Measurements from ENCODE around the gene SNRPA1. TPM values are rescaled to one million over a fixed set of nuclear protein-coding genes. Genes with fewer than 3 reads are reported as not detected.
A peak's percentile ranks its signal among the peaks of the same experiment; 100 is the strongest.

The SNRPA1 gene
- total RNA-seq, 2 donors from 2014 or later, result 166 to 206 TPM

GRCh38 chr15:101273534-101273933, 21.5 kb downstream of the SNRPA1 start:
- H3K4me1 Mint-ChIP-seq, result peaks cover 13% of the 10 kb centered on the region
- no peaks in the 10 kb centered on the region for H3K27me3 Mint-ChIP-seq
- no peak for DNase-seq
- ATAC-seq, result no peak
- no peaks in the 10 kb centered on the region for H3K9me3 ChIP-seq (ENCODE audit: control insufficient read depth, low read length, poor library complexity, severe bottlenecking)
- H3K27ac Mint-ChIP-seq, result peak overlapping the region; percentile 81
- peak overlapping the region; percentile 19 for H3K4me3 Mint-ChIP-seq
- peaks cover 17% of the 10 kb centered on the region for H3K36me3 Mint-ChIP-seq (ENCODE audit: low read depth)

GRCh38 chr15:101272584-101272983, 22.5 kb downstream of the SNRPA1 start:
- Mint-ChIP-seq H3K4me1 (peaks cover 11% of the 10 kb centered on the region), H3K27ac (no peak overlapping the region), H3K4me3 (no peak overlapping the region), H3K36me3 (ENCODE audit: low read depth) (peaks cover 17% of the 10 kb centered on the region), H3K27me3 (no peaks in the 10 kb centered on the region)
- DNase-seq (no peak), ATAC-seq (no peak)
- H3K9me3 ChIP-seq (ENCODE audit: control insufficient read depth, low read length, poor library complexity, severe bottlenecking), result no peaks in the 10 kb centered on the region

DNA sequence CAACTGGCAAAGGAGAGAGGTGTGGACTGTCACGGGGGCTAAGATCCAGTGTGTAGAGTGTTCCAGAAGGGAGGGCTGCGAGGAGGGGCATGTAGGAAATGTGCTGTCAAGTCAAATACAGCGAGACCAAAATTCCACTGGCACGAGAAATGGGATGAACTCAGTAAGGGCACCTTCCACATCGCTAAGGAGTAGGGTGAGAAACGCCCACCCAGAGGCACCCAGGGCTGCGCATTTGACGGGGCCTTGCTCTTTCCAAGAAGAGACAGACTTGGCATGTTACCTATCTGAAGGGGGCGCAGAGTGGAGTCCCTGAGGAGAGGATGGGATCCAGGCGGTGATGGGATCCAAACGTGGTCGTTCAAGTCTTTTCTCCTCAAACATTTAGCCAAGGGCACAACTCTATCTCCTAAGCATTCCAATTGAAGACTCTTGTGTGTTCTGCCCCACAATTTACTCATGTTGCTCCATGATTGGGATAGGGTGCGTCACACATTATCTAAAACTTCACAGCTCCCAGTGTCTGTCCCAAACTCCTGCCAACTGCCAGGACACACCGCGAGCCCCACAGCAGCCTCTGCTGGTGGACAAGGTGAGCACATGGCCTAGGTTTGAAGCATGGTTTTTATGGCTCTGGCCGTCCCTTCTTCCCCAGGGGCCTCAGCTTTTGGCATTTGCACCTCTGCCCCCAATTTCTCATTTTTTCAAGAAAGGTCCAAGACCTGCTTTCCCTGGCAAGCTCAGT, 25.4 kb downstream of the SNRPA1 start:
- peak overlapping the region; percentile 74 for H3K27ac Mint-ChIP-seq
- no peak for ATAC-seq
- no peaks in the 10 kb centered on the region for H3K9me3 ChIP-seq (ENCODE audit: control insufficient read depth, low read length, poor library complexity, severe bottlenecking)
- no peak for DNase-seq
- peaks cover 8% of the 10 kb centered on the region for H3K4me1 Mint-ChIP-seq
- no peak overlapping the region for H3K4me3 Mint-ChIP-seq
- H3K27me3 Mint-ChIP-seq, result no peaks in the 10 kb centered on the region
- H3K36me3 Mint-ChIP-seq (ENCODE audit: low read depth), result peaks cover 15% of the 10 kb centered on the region

- Mint-ChIP-seq H3K27me3 (no peaks in the 10 kb centered on the region), H3K36me3 (ENCODE audit: low read depth) (peaks cover 10% of the 10 kb centered on the region), H3K27ac (no peak overlapping the region), H3K4me1 (peaks cover 5% of the 10 kb centered on the region), H3K4me3 (peak overlapping the region; percentile 64)
- no peak for ATAC-seq
- no peaks in the 10 kb centered on the region for H3K9me3 ChIP-seq (ENCODE audit: control insufficient read depth, low read length, poor library complexity, severe bottlenecking)
- no peak for DNase-seq
These were observed 27.5 kb downstream of the SNRPA1 start for GRCh38 chr15:101267320-101268104.

DNA sequence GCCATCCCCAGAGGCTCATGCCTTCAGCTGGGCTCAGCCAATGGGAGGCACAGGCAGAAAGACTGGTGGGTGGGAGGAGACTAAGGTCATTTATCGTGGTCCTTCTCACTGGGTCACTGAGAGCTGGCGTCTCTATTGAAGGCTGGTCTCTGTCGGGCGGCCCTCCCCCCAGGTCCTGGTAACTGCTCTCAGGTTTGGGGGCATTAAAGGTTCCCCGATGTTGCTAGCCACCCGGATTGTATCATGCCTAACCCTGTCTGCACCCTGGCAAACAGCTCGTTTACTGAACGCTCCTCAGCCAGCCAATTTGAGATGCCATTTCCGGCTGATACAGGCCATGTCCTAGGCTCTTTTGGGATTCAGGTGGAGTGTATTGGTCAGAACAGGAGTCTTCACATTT, 28.3 kb downstream of the SNRPA1 start:
- H3K4me1 Mint-ChIP-seq, result peaks cover 5% of the 10 kb centered on the region
- H3K9me3 ChIP-seq (ENCODE audit: control insufficient read depth, low read length, poor library complexity, severe bottlenecking), result no peaks in the 10 kb centered on the region
- no peaks in the 10 kb centered on the region for H3K27me3 Mint-ChIP-seq
- no peak overlapping the region for H3K27ac Mint-ChIP-seq
- ATAC-seq (no peak), DNase-seq (no peak)
- H3K4me3 Mint-ChIP-seq, result no peak overlapping the region
- peaks cover 10% of the 10 kb centered on the region for H3K36me3 Mint-ChIP-seq (ENCODE audit: low read depth)

GRCh38 chr15:101266034-101266433, 29.0 kb downstream of the SNRPA1 start:
- no peak overlapping the region for H3K27ac Mint-ChIP-seq
- DNase-seq (no peak), ATAC-seq (no peak)
- no peaks in the 10 kb centered on the region for H3K27me3 Mint-ChIP-seq
- H3K36me3 Mint-ChIP-seq (ENCODE audit: low read depth), result peaks cover 10% of the 10 kb centered on the region
- H3K9me3 ChIP-seq (ENCODE audit: control insufficient read depth, low read length, poor library complexity, severe bottlenecking), result no peaks in the 10 kb centered on the region
- peaks cover 5% of the 10 kb centered on the region for H3K4me1 Mint-ChIP-seq
- H3K4me3 Mint-ChIP-seq, result no peak overlapping the region

- H3K27ac Mint-ChIP-seq, result no peak overlapping the region
- no peak for DNase-seq
- H3K4me1 Mint-ChIP-seq, result peaks cover 5% of the 10 kb centered on the region
- peaks cover 5% of the 10 kb centered on the region for H3K27me3 Mint-ChIP-seq
- no peak overlapping the region for H3K4me3 Mint-ChIP-seq
- ATAC-seq, result no peak
- no peaks in the 10 kb centered on the region for H3K9me3 ChIP-seq (ENCODE audit: control insufficient read depth, low read length, poor library complexity, severe bottlenecking)
- peaks cover 10% of the 10 kb centered on the region for H3K36me3 Mint-ChIP-seq (ENCODE audit: low read depth)
These were observed 30.0 kb downstream of the SNRPA1 start for GRCh38 chr15:101264911-101265641.

- no peak for ATAC-seq
- Mint-ChIP-seq H3K4me3 (no peak overlapping the region), H3K4me1 (peaks cover 2% of the 10 kb centered on the region), H3K36me3 (ENCODE audit: low read depth) (peaks cover 4% of the 10 kb centered on the region), H3K27ac (no peak overlapping the region), H3K27me3 (peaks cover 16% of the 10 kb centered on the region)
- no peaks in the 10 kb centered on the region for H3K9me3 ChIP-seq (ENCODE audit: control insufficient read depth, low read length, poor library complexity, severe bottlenecking)
- no peak for DNase-seq
These were observed 31.0 kb downstream of the SNRPA1 start for GRCh38 chr15:101264011-101264410.

DNA sequence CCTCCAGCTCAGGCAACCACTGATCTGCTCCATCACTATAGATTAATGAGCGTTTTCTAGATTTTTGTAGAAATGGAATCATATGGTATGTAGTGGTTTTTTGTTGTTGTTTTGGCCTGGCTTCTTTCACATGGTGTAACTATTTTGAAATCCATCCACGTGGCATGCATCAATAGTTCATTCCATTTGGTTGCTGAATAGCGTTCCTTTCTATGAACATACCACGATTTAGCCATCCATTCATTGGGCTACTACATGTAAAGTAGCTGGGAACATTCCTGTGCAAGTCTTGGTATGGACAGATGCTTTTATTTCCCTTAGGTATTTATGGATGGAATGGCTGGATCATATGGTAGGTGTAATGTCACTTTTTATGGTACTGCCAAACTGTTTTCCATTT, 32.5 kb downstream of the SNRPA1 start:
- Mint-ChIP-seq H3K36me3 (ENCODE audit: low read depth) (peaks cover 3% of the 10 kb centered on the region), H3K27me3 (peaks cover 27% of the 10 kb centered on the region), H3K4me3 (no peak overlapping the region), H3K4me1 (peaks cover 6% of the 10 kb centered on the region), H3K27ac (no peak overlapping the region)
- no peaks in the 10 kb centered on the region for H3K9me3 ChIP-seq (ENCODE audit: control insufficient read depth, low read length, poor library complexity, severe bottlenecking)
- DNase-seq (no peak), ATAC-seq (no peak)

DNA sequence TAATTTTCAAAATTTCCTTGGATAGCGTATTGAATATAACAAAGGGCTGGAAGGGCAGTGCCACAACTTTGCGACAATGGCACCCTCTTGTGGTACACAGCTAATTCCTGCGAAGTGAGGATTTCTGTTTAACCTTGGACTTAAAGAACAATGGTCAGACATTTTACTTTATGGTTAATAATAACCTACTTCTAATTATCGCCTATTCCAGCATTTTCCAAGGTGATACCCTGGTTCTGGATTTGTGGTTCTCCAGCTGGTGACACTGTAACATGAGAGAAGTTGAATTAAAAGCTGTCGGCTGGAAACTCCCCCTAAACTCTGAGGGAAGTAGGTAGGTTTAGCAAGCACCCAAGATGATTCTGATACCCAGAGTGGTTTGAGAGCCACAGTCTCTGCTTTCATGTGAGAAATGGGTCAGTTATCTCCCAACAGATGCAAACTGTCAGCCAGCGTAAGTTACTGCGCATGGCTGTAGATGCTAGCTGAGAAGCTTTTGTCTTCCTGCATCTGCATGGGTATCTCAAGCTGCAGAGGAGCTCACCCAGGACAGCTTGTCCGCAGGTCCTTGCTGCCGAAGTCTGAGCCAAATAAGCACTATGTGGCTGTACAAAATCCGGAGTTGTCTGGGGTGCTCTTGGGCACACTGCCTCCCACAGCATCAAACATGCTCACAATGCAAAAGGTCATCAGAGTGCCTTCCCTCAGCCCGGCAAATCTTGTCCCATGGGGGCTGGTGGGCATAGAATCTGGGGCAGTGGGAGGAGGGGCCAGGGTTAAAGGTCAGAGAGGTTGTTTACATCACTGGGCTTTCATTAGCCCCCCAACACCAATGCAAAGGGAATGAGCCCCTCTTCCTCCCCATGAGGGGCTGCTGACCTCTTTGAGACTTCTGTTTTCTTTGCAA, 36.6 kb downstream of the SNRPA1 start:
- Mint-ChIP-seq H3K4me3 (no peak overlapping the region), H3K36me3 (ENCODE audit: low read depth) (peaks cover 3% of the 10 kb centered on the region), H3K4me1 (peaks cover 8% of the 10 kb centered on the region), H3K27ac (no peak overlapping the region), H3K27me3 (peaks cover 27% of the 10 kb centered on the region)
- peak in 2 of 3 donors; percentile 22 to 39 for DNase-seq
- H3K9me3 ChIP-seq (ENCODE audit: control insufficient read depth, low read length, poor library complexity, severe bottlenecking), result no peaks in the 10 kb centered on the region
- ATAC-seq, result peak; percentile 74

DNA sequence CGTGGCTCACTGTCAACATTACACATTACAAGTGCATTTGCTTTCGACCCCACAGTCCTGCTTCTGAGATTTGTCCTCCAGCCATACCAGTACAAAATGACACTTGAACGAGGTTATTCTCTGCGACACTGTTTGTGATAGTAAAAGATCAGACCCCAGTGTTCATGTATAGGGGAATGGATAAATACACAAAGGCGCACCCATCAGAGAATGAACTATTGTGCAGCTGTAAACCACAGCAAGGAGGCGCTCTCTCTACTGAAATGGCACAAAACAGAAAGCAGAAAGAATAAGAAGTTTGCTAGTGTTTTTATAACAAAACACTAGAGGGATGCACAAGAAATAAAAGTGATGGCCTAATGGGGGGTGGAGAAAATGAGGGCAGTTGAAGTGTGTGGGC, 38.3 kb downstream of the SNRPA1 start:
- Mint-ChIP-seq H3K4me3 (no peak overlapping the region), H3K27me3 (peaks cover 27% of the 10 kb centered on the region), H3K4me1 (peaks cover 6% of the 10 kb centered on the region), H3K36me3 (ENCODE audit: low read depth) (no peaks in the 10 kb centered on the region), H3K27ac (no peak overlapping the region)
- no peaks in the 10 kb centered on the region for H3K9me3 ChIP-seq (ENCODE audit: control insufficient read depth, low read length, poor library complexity, severe bottlenecking)
- DNase-seq (no peak), ATAC-seq (no peak)

DNA sequence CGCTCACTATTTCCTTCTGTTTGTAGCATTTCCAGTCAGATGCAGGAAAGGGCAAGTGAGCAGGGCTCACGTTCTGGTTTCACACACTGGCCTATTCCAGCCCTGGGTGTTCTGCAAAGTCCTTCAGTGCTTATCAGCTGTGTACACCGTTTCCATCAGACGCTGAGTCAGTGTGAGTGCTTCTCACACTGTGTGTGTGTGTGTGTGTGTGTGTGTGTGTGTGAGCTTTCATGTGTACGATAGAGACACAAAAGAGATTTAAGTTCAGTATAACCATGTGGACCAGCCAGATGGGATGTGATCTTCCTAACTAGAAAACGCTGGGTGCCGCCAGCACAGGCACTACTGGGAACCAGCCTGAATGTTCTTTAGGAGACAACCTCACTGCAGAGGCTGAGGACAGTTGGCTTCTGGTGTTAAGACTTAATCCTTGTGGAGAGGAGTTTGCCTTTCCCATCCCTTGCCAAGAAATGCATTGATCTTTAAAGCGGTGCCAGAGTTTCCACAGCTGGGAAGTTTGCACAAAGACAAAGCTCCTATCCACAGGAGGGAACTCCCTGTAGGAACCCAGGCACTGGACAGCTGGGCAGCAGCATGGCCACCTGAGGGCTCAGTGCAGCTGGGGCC, 39.3 kb downstream of the SNRPA1 start:
- Mint-ChIP-seq H3K27ac (no peak overlapping the region), H3K36me3 (ENCODE audit: low read depth) (no peaks in the 10 kb centered on the region), H3K27me3 (peaks cover 27% of the 10 kb centered on the region), H3K4me3 (no peak overlapping the region), H3K4me1 (peaks cover 7% of the 10 kb centered on the region)
- no peak for DNase-seq
- no peaks in the 10 kb centered on the region for H3K9me3 ChIP-seq (ENCODE audit: control insufficient read depth, low read length, poor library complexity, severe bottlenecking)
- ATAC-seq, result no peak

Data from T-helper 17 cell (primary cell).